ENCODE measurements around the gene SYNPR.

DNA sequence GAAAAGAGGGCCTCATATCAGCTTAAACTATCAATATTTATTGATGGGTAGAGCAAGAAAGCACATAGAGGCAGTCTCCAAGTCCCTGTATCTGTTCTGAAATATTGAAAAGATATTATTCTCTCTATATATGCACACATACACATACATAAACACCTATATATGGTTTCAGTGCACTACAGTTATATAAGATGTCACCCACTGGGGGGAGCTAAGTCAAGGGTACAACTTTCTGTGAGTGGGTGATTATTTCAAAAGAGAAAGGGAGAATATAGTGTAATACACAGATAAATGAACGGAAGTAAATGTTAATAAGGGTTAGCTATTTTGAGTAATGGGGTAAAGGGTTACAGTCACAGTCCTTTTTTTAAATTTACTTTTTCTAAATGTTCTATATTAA, 383.1 kb downstream of the SYNPR start:
- TF ChIP-seq, protein P1, sequence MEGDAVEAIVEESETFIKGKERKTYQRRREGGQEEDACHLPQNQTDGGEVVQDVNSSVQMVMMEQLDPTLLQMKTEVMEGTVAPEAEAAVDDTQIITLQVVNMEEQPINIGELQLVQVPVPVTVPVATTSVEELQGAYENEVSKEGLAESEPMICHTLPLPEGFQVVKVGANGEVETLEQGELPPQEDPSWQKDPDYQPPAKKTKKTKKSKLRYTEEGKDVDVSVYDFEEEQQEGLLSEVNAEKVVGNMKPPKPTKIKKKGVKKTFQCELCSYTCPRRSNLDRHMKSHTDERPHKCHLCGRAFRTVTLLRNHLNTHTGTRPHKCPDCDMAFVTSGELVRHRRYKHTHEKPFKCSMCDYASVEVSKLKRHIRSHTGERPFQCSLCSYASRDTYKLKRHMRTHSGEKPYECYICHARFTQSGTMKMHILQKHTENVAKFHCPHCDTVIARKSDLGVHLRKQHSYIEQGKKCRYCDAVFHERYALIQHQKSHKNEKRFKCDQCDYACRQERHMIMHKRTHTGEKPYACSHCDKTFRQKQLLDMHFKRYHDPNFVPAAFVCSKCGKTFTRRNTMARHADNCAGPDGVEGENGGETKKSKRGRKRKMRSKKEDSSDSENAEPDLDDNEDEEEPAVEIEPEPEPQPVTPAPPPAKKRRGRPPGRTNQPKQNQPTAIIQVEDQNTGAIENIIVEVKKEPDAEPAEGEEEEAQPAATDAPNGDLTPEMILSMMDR (IDR thresholded peaks at IDR 0.05), result no peak
- TF ChIP-seq ZBTB21 (CRISPR knock-in tag; IDR thresholded peaks at IDR 0.05; ENCODE audit: borderline replicate concordance) (no peak), FOXJ3 (CRISPR knock-in tag; IDR thresholded peaks at IDR 0.05; ENCODE audit: borderline replicate concordance) (no peak), RELA (CRISPR knock-in tag; IDR thresholded peaks at IDR 0.05; ENCODE audit: borderline replicate concordance) (no peak), ZNF138 (CRISPR knock-in tag; conservative IDR thresholded peaks at IDR 0.05) (no peak), ETV6 (CRISPR knock-in tag; IDR thresholded peaks at IDR 0.05) (no peak)
- TF ChIP-seq, protein P2, sequence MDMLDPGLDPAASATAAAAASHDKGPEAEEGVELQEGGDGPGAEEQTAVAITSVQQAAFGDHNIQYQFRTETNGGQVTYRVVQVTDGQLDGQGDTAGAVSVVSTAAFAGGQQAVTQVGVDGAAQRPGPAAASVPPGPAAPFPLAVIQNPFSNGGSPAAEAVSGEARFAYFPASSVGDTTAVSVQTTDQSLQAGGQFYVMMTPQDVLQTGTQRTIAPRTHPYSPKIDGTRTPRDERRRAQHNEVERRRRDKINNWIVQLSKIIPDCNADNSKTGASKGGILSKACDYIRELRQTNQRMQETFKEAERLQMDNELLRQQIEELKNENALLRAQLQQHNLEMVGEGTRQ (CRISPR knock-in tag; IDR thresholded peaks at IDR 0.05), result no peak
- TF ChIP-seq, protein P3, sequence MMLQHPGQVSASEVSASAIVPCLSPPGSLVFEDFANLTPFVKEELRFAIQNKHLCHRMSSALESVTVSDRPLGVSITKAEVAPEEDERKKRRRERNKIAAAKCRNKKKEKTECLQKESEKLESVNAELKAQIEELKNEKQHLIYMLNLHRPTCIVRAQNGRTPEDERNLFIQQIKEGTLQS (CRISPR knock-in tag; conservative IDR thresholded peaks at IDR 0.05), result no peak

All from WTC11 (cell line).